Thyroid gland (tissue), 4 donors: ENCODE measurements around the gene RNF113A.

ENCODE experiments used
- CTCF ChIP-seq, 6 experiments: fragments of 200-600 bp in 3 of 6; fragments of 450-650 bp in 3 of 6; sonication (generic) in 3 of 6; IDR thresholded peaks; one replicate each; pipeline ENCODE4 v1.5.1; 2016 to 2019; ENCODE audit warnings: antibody characterized with exemption in 6 of 6, mild to moderate bottlenecking in 2 of 6, inconsistent platforms in 1 of 6, moderate library complexity in 1 of 6
- POLR2A ChIP-seq, 2 donors: fragments of 450-650 bp; IDR thresholded peaks; one replicate each; pipeline ENCODE4 v1.6.1; 2017; ENCODE audit warnings: antibody characterized with exemption in 2 of 2, mild to moderate bottlenecking in 2 of 2, moderate library complexity in 1 of 2

GRCh38 chrX:119871599-119872395 lies at the start of gene RNF113A, which contains the start of gene NDUFA1:
- no peak for TF ChIP-seq CTCF (IDR thresholded peaks at IDR 0.05)
- TF ChIP-seq POLR2A (IDR thresholded peaks at IDR 0.05), result peak in 1 of 2 donors; percentile 78
